HG03457 (cell line): Measurements from ENCODE around the gene DUSP1.

Source experiments
- ATAC-seq: cut with Tn5 transposase; IDR thresholded peaks from one replicate; pipeline ENCODE4 v1.9.1; 2021; ENCODE audit warnings: moderate number of reproducible peaks; ENCODE audit not compliant: unreplicated experiment

Gene DUSP1

DNA sequence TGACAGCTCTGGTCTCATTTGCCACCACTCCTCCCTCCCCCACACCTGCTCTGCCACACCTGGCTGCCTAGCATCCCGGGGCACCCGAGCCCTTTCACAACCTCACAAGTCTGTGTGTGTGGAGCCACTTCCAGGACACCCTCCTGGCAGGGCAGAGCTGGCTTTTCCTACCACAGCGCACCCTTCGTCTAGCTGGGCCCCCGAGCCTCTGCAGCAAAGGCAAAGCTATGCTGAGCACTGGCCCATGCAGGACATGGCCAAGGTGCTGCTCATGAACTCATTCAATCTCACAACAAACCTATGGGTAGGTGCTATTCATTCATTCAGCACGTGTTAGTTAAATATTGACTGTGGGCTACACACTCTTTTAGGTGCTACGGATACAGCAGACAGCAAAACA, 43.4 kb downstream of the DUSP1 start:
- ATAC-seq, result no peak

GRCh38 chr5:172726966-172727365, 44.0 kb downstream of the DUSP1 start:
- no peak for ATAC-seq

DNA sequence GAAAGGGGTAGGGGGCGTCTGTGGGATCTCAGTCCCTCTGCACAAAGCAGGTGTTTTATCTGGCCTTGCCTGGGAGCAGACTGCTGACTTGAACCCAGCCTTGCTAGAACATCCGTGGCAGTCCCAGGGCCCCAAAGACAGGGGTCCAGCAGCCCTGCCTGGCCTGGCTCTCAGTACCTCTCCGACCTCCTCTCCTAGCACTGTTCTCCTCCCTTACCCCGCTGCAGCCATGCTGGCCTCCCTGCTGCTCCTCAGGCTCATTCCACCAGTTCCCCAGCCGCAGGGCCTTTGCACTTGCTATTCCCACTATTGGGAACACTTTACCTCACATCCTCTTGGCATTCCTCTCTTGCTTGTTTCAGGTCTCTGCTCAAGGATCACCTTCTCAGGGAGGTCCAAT, 45.2 kb downstream of the DUSP1 start:
- no peak for ATAC-seq

- no peak for ATAC-seq
Observed at GRCh38 chr5:172725273-172725672, 45.7 kb downstream of the DUSP1 start.

DNA sequence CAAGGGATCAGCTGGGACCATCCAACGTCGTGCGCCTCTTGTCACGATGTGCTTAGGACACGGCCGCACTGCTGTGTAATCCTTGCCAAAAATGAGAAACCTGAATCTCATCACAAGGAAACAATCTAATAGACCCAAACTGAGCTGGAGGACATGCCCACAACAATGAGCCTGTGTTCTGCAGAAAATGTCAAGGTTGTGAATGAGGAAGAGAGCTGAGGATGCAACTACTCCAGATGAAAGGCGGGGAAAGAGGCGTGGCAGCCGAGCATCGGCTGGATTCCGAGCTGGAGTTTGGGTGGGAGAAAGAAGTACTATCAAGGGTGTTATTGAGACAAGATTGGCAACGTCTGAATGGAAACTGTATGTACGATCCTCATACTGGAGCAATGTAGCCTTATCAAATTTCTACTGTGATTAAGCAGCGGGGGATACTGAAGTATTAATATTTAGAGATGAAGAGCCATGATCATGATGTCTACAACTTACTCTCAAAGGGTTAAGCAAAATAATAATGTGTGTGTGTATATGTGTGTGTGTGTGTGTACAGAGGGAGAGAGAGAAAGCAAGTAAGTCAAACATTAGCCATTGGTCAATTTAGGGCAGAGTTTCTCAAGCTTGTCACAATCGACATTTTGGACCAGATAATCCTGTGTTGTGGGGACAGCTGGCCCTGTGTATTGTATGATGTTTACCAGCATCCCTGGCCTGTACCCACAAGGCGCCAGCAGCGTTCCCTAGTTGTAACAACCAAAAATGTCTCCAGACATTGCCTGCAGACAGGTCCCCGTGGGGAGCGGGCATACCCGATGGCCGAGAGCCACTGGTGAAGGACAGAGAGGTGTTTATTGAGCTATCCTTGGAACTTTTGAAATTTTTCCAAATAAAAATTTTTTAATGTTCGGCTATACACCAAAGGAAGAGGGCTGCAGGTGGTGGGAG, 46.5 kb downstream of the DUSP1 start:
- no peak for ATAC-seq

DNA sequence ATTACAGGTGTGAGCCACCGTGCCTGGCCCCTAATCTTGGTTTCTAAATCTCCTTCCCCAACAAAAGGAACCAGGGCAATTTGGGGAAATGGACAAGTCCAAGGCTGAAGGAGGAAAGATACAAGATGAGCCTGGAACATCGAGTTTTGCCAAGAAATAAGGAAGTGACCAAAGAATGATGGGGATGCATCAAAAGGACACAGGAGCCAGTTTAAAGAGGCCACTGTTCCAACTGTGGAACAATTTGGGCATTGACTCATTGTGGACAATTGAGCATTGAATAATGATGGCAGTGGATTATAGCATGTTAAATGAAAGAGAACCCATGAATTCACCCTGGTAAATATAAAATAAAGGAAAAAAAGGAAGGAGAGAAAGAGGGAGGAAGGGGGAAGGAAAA, 47.5 kb downstream of the DUSP1 start:
- ATAC-seq, result no peak

DNA sequence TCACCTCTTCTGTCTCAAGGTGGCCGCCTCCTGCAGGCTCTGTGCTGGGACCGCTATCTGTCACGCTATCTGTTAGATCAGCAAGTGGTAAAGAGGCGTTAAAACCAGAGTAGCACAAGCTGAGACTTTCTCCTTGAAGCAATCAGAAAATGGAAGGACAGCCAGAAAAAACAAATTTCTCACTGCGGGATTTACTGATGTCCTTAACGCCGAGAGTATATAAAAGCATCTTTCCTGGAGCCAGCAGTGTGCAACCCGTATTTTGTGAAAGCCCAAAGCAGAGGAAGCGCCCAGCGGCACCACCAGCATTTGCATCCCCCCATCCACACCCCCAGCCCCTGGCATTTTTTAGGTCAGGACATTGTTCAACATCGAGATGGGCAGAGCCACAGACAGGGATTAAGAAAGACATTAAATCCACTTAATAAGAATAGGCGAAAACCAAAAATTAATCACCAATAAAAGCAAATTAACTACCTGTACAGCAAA, 48.6 kb downstream of the DUSP1 start:
- ATAC-seq, result no peak

- no peak for ATAC-seq
Observed at GRCh38 chr5:172721455-172722326, 49.3 kb downstream of the DUSP1 start.

- no peak for ATAC-seq
Observed at GRCh38 chr5:172720655-172721054, 50.3 kb downstream of the DUSP1 start.

DNA sequence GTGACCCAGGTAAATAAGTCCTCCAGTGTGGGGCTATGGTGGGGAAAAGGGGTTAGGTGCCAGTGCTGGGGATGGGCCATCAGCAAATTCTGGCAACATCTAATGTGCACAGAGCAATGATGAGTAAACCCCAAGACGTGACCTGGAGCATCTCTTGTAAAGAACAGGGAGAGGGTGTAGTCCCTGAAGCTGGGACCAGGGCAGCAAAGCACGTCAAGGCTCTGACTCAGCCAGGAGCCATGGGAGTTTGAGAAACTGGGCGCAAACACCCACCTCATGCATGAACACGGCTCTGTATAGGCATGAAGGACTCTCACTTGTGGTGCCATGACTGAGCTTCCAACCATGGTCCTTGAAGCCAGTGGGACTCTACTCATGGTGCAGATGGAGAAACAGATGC, 51.8 kb downstream of the DUSP1 start:
- ATAC-seq, result no peak

DNA sequence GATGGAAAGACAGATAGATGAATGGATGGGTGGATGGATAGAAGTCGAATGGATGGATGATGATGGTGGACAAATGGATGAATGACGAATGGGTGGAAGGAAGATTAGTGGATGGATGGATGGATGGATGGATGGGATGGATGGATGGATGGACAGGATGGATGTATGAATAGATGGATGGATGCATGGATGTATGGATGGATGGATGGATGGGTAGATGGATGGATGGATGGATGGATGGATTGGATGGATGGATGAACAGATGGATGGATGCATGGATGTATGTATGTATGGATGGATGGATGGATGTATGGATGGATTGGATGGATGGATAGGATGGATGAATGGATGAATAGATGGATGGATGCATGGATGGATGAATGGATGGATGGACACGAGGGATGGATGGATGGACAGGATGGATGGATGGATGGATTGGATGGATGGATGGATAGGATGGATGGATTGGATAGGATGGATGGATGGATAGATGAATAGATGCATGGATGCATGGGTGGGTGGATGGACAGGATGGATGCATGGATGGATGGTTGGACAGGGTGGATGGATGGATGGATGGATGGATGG, 52.4 kb downstream of the DUSP1 start:
- no peak for ATAC-seq
